Activated CD8-positive, alpha-beta T cell treated with anti-CD3 and anti-CD28 coated beads for 36 hours (primary cell): ENCODE measurements around the gene SH3GL1. TPM values are rescaled to one million over a fixed set of nuclear protein-coding genes. Genes with fewer than 3 reads are reported as not detected.

Source experiments
- ATAC-seq: fragments of 200-7000 bp; cut with Tn5 transposase; one replicate; pipeline ENCODE4 v1.10.0; 2021; ENCODE audit warnings: mild to moderate bottlenecking, moderate library complexity
- CTCF ChIA-PET: fragments of 350-600 bp; sonication (Branson Sonifier 250); formaldehyde crosslinking; loops from one replicate; lab custom pipeline; 2021; ENCODE audit warnings: antibody characterized with exemption; lab: Charles Lee
- POLR2A ChIA-PET: fragments of 350-600 bp; sonication (Branson Sonifier 250); formaldehyde crosslinking; loops from one replicate; lab custom pipeline; 2021; ENCODE audit warnings: antibody characterized with exemption; lab: Charles Lee
- DNase-seq: peaks from one replicate; pipeline ENCODE4 v3.0.0-alpha.2; 2020
- H3K27ac Mint-ChIP-seq: one replicate; pipeline ENCODE4 v1.8.0; 2021; ENCODE audit warnings: mild to moderate bottlenecking, mixed read lengths
- H3K27me3 Mint-ChIP-seq: one replicate; pipeline ENCODE4 v1.8.0; 2021; ENCODE audit warnings: mixed read lengths
- H3K36me3 Mint-ChIP-seq: one replicate; pipeline ENCODE4 v1.8.0; 2021; ENCODE audit warnings: low read depth, mixed read lengths
- H3K4me1 Mint-ChIP-seq: one replicate; pipeline ENCODE4 v1.8.0; 2021; ENCODE audit warnings: low read depth, mixed read lengths
- H3K4me3 Mint-ChIP-seq: one replicate; pipeline ENCODE4 v1.8.0; 2021; ENCODE audit warnings: mild to moderate bottlenecking, moderate library complexity, mixed read lengths
- H3K9me3 Mint-ChIP-seq: one replicate; pipeline ENCODE4 v1.8.0; 2021; ENCODE audit warnings: mixed read lengths
- intact Hi-C: fragments of 100-400 bp; cut with micrococcal nuclease; formaldehyde crosslinking; loops from one replicate; pipeline ENCODE4 v1.10.0; 2022
- microRNA-seq: library from miRNA; unstranded; fragments of <30 nt; microRNA quantifications from one replicate; pipeline ENCODE4 v1.2.0, GENCODE V29; 2022; ENCODE audit warnings: borderline microRNAs expressed, borderline replicate concordance
- total RNA-seq, 2 experiments: library from RNA; stranded (reverse); gene quantifications; one replicate each; pipeline ENCODE4 v1.2.3, GENCODE V29; 2021
- TF ChIP-seq, protein P1 (sequence below): fragments of 200-600 bp; IDR thresholded peaks from one replicate; pipeline ENCODE4 v1.8.0; 2022; ENCODE audit warnings: antibody characterized with exemption, mild to moderate bottlenecking

The SH3GL1 gene
- total RNA-seq, 2 experiments from 2014 or later, result 53.1 to 59.2 TPM

DNA sequence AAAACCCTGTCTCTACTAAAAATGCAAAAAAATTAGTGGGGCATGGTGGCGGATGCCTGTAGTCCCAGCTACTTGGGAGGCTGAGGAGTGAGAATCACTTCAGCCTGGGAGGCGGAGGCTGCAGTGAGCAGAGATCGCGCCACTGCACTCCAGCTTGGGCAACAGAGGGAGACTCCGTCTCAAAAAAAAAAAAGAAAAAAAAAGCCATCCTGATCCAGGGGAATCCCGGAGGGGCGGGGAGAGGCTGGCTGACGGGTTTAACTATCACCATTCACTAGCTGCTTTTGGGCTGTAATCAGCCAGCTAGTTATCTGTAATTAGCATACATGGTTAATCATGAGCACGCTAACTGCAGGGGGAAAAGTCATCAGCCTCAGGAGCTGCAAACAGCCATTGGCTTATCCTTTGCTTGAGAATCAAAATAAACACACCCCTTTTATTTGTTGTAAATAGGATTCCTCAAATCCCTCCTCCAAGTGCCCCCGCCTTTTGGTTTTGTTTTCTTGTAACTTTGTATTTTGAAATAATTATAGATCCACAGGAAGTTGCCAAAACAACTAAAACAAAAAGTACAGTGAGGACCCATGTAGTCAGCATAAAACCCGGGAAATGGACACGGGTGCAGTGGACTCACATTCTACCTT is 86.4 kb downstream of the SH3GL1 start:
- CTCF ChIA-PET, result no interaction called here

More for the DNA sequence above, 86.4 kb downstream of the SH3GL1 start:
- H3K27me3 Mint-ChIP-seq, result no peaks in the 10 kb centered on the region
- ATAC-seq (no peak), DNase-seq (no peak)
- peaks cover 5% of the 10 kb centered on the region for H3K36me3 Mint-ChIP-seq
- POLR2A ChIA-PET, result interaction anchor here (1.4 kb wide), 1 partner anchor 10 kb away, joined by 3 read pairs; the partner anchor contains the start of gene FSD1
- no peak overlapping the region for H3K4me3 Mint-ChIP-seq
- no peaks in the 10 kb centered on the region for H3K4me1 Mint-ChIP-seq
- intact Hi-C loops, result no loop called here
- TF ChIP-seq, protein P1, sequence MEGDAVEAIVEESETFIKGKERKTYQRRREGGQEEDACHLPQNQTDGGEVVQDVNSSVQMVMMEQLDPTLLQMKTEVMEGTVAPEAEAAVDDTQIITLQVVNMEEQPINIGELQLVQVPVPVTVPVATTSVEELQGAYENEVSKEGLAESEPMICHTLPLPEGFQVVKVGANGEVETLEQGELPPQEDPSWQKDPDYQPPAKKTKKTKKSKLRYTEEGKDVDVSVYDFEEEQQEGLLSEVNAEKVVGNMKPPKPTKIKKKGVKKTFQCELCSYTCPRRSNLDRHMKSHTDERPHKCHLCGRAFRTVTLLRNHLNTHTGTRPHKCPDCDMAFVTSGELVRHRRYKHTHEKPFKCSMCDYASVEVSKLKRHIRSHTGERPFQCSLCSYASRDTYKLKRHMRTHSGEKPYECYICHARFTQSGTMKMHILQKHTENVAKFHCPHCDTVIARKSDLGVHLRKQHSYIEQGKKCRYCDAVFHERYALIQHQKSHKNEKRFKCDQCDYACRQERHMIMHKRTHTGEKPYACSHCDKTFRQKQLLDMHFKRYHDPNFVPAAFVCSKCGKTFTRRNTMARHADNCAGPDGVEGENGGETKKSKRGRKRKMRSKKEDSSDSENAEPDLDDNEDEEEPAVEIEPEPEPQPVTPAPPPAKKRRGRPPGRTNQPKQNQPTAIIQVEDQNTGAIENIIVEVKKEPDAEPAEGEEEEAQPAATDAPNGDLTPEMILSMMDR, result no peak
- no peak overlapping the region for H3K27ac Mint-ChIP-seq
- H3K9me3 Mint-ChIP-seq, result peaks cover 3% of the 10 kb centered on the region

Small RNA genes within 50 kb of the gene (microRNA-seq; reads per million reads assigned to microRNA genes)
- 3.3 reads per million, percentile 8 among the genes with 10 or more reads in this experiment for gene MIR4746

Other genes with a start within 250 kb of the SH3GL1 start
- not detected for gene CREB3L3, start 246.9 kb downstream of the SH3GL1 start, total RNA-seq
- gene SIRT6, start 218.0 kb downstream of the SH3GL1 start, total RNA-seq, result 10 to 100 TPM; 26.9 to 28.3 TPM
- 1 to 10 TPM; 1.6 to 1.8 TPM for gene ANKRD24, start 217.9 kb downstream of the SH3GL1 start, total RNA-seq
- gene EBI3, start 171.0 kb downstream of the SH3GL1 start, total RNA-seq, result 1 to 10 TPM; 7.2 to 7.3 TPM
- 10 to 100 TPM; 25.5 to 25.8 TPM for gene YJU2, start 153.5 kb downstream of the SH3GL1 start, total RNA-seq
- gene SHD, start 121.3 kb downstream of the SH3GL1 start, total RNA-seq, result not detected
- gene TMIGD2, start 98.2 kb downstream of the SH3GL1 start, total RNA-seq, result 10 to 100 TPM; 13.6 to 14.8 TPM
- gene FSD1, start 95.9 kb downstream of the SH3GL1 start, total RNA-seq, result 10 to 100 TPM; 19.7 to 22.0 TPM
- 10 to 100 TPM in 1 of 2 experiments, 1 to 10 TPM in 1; 9.6 to 14.6 TPM for gene STAP2, start 61.7 kb downstream of the SH3GL1 start, total RNA-seq
- gene MPND, start 57.0 kb downstream of the SH3GL1 start, total RNA-seq, result 10 to 100 TPM; 15.5 to 16.6 TPM
- 10 to 100 TPM; 78.3 to 80.5 TPM for gene CHAF1A, start 2.1 kb upstream of the SH3GL1 start, total RNA-seq
- 10 to 100 TPM; 35.8 to 36.5 TPM for gene UBXN6, start 57.2 kb upstream of the SH3GL1 start, total RNA-seq
- gene HDGFL2, start 71.8 kb upstream of the SH3GL1 start, total RNA-seq, result 10 to 100 TPM; 37.5 to 44.0 TPM
- under 1 TPM in 1 of 2 experiments, not detected in 1; 0.05 TPM for gene PLIN4, start 117.9 kb upstream of the SH3GL1 start, total RNA-seq
- gene PLIN5, start 134.7 kb upstream of the SH3GL1 start, total RNA-seq, result under 1 TPM in 1 of 2 experiments, not detected in 1; 0.27 TPM
- gene LRG1, start 139.5 kb upstream of the SH3GL1 start, total RNA-seq, result under 1 TPM in 1 of 2 experiments, not detected in 1; 0.09 TPM
- gene SEMA6B, start 159.1 kb upstream of the SH3GL1 start, total RNA-seq, result not detected
- 10 to 100 TPM; 13.5 to 13.7 TPM for gene TNFAIP8L1, start 239.0 kb upstream of the SH3GL1 start, total RNA-seq